GM21786 (cell line): Measurements from ENCODE around the gene DHX57.
A peak's percentile ranks its signal among the peaks of the same experiment; 100 is the strongest.

ENCODE experiments used
- ATAC-seq: cut with Tn5 transposase; IDR thresholded peaks from one replicate; pipeline ENCODE4 v1.9.1; 2021; ENCODE audit not compliant: unreplicated experiment

The DHX57 gene

GRCh38 chr2:38751596-38752410 lies 123.9 kb downstream of the DHX57 start:
- ATAC-seq = no peak

- ATAC-seq = peak; percentile 77
Measured at GRCh38 chr2:38750891-38751595, 124.7 kb downstream of the DHX57 start, which contains the start of gene SRSF7. Gene SRSF7, minus strand, starts transcription at chr2:38751361. Its CDS starts 105 bp downstream, at chr2:38751256.

- no peak for ATAC-seq
Measured at GRCh38 chr2:38750011-38750890, 125.5 kb downstream of the DHX57 start.

- no peak for ATAC-seq
Measured at GRCh38 chr2:38748943-38749804, 126.6 kb downstream of the DHX57 start.

GRCh38 chr2:38748391-38748790 lies 127.3 kb downstream of the DHX57 start:
- no peak for ATAC-seq

GRCh38 chr2:38747819-38748218 lies 127.9 kb downstream of the DHX57 start:
- ATAC-seq = no peak
